NB4 (cell line): ENCODE data around the gene INSM1.

Source experiments
- MYC ChIP-seq: IDR thresholded peaks from 2 replicates; pipeline ENCODE4 v1.6.1; 2011; ENCODE audit warnings: low read depth, low read length
- POLR2A ChIP-seq: IDR thresholded peaks from 2 replicates; pipeline ENCODE4 v1.6.1; 2011; ENCODE audit warnings: mild to moderate bottlenecking; ENCODE audit not compliant: insufficient read length; ENCODE audit errors: extremely low read depth
- TF ChIP-seq, protein P1 (sequence below): IDR thresholded peaks from one replicate; pipeline ENCODE4 v1.5.1; 2012; ENCODE audit warnings: low read depth, low read length
- TF ChIP-seq, protein P2 (sequence below): IDR thresholded peaks from 2 replicates; pipeline ENCODE4 v1.6.1; 2011; ENCODE audit warnings: low read depth, low read length

DNA sequence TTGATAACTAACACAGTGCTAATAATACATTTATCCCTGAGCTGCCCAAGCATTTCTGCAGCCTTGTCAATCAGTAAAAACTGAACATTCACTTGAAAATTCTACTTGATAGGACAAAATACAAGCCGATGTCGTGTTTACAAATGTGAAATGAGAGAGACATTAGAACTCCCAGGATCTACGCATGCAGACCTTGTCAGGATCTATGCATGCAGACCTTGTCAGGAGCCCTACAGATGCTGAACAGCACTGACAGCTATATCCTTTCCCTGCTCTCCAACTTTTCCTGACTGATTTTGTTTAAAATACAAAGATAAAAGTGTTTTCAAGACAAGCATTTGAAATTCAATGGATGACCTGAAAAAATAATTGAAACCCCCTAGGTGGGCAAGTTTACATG lies 28.9 kb downstream of the INSM1 start:
- TF ChIP-seq POLR2A = no peak
- TF ChIP-seq, protein P1, sequence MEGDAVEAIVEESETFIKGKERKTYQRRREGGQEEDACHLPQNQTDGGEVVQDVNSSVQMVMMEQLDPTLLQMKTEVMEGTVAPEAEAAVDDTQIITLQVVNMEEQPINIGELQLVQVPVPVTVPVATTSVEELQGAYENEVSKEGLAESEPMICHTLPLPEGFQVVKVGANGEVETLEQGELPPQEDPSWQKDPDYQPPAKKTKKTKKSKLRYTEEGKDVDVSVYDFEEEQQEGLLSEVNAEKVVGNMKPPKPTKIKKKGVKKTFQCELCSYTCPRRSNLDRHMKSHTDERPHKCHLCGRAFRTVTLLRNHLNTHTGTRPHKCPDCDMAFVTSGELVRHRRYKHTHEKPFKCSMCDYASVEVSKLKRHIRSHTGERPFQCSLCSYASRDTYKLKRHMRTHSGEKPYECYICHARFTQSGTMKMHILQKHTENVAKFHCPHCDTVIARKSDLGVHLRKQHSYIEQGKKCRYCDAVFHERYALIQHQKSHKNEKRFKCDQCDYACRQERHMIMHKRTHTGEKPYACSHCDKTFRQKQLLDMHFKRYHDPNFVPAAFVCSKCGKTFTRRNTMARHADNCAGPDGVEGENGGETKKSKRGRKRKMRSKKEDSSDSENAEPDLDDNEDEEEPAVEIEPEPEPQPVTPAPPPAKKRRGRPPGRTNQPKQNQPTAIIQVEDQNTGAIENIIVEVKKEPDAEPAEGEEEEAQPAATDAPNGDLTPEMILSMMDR = no peak
- TF ChIP-seq, protein P2, sequence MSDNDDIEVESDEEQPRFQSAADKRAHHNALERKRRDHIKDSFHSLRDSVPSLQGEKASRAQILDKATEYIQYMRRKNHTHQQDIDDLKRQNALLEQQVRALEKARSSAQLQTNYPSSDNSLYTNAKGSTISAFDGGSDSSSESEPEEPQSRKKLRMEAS = no peak
- no peak for TF ChIP-seq MYC
